ENCODE data around the gene FAM234A. TPM values are rescaled to one million over a fixed set of nuclear protein-coding genes. Genes with fewer than 3 reads are reported as not detected.

FAM234A gene
- total RNA-seq, 1 experiment from 2014 or later, result 94.9 TPM

GRCh38 chr16:228151-228851 lies 6.3 kb upstream of the FAM234A start:
- no peaks in the 10 kb centered on the region for H3K9me3 ChIP-seq (ENCODE audit: control insufficient read depth, low read depth, low read length)
- no peak for DNase-seq
- H2BK12ac ChIP-seq (ENCODE audit: insufficient read length, low read depth, low read length), result no peak overlapping the region
- H3K36me3 Mint-ChIP-seq (ENCODE audit: insufficient read depth in 1 of 3, low read depth in 3 of 3), result peaks cover 29 to 51% (median 45%) of the 10 kb centered on the region in 3 experiments; a peak in 6 of 7 replicates
- peak overlapping the region; percentile 94 to 95 for H3K4me3 Mint-ChIP-seq
- no peaks in the 10 kb centered on the region for H4K20me1 ChIP-seq (ENCODE audit: control insufficient read depth, insufficient read depth, insufficient read length)
- H3K14ac ChIP-seq (ENCODE audit: insufficient read depth, low read length), result peak overlapping the region; percentile 60; the same call in 1 of the 2 replicates
- H2AFZ ChIP-seq (ENCODE audit: low read length), result no peak overlapping the region
- no peak for TF ChIP-seq CTCF (conservative IDR thresholded peaks at IDR 0.05)
- H4K8ac ChIP-seq (replicated peaks; ENCODE audit: insufficient read length, low read depth, low read length), result no peak overlapping the region
- peaks cover 24% of the 10 kb centered on the region for H3K79me2 ChIP-seq (ENCODE audit: insufficient read depth, low read length)
- H3K56ac ChIP-seq (ENCODE audit: insufficient read length, low read depth, low read length), result no peak overlapping the region
- no peak overlapping the region for H4K5ac ChIP-seq (ENCODE audit: insufficient read length, low read depth, low read length)
- H3K23me2 ChIP-seq (ENCODE audit: insufficient read length, low read depth, low read length, poor library complexity, severe bottlenecking), result no peaks in the 10 kb centered on the region
- no peak overlapping the region for H2BK5ac ChIP-seq (ENCODE audit: insufficient read length, low read length)
- peak overlapping the region; percentile 93 for H3K9ac ChIP-seq (ENCODE audit: extremely low read depth, insufficient read length, low read length)
- no peaks in the 10 kb centered on the region; a peak in 1 of 5 replicates for H3K9me3 Mint-ChIP-seq
- no peaks in the 10 kb centered on the region for H3K27me3 ChIP-seq (ENCODE audit: insufficient read depth, low read length)
- H3K23ac ChIP-seq (ENCODE audit: insufficient read length, low read depth, low read length), result no peak overlapping the region
- peak overlapping the region; percentile 97 for H3K4me2 ChIP-seq (ENCODE audit: insufficient read depth, insufficient read length, low read length)
- H3K4me1 Mint-ChIP-seq, result peaks cover 17 to 22% of the 10 kb centered on the region in 2 experiments
- no peak overlapping the region for H3K4ac ChIP-seq (ENCODE audit: low read depth, low read length)
- no peak overlapping the region for H3K18ac ChIP-seq (ENCODE audit: insufficient read length, low read depth, low read length)
- WGBS (ENCODE audit: extremely low coverage, insufficient read length, low lambda C conversion rate), result no CpG with 5 or more reads among the region's 9 CpGs
- peak overlapping the region; percentile 29 to 90 (median 78); a peak in 5 of 7 replicates for H3K27ac Mint-ChIP-seq
- H3K4me1 ChIP-seq (ENCODE audit: insufficient read depth, low read length), result peaks cover 3% of the 10 kb centered on the region; the same call in 1 of the 2 replicates
- no peak overlapping the region for H3K27ac ChIP-seq (ENCODE audit: insufficient read length, low read depth, low read length)
- H2BK120ac ChIP-seq (ENCODE audit: low read depth, low read length, poor library complexity, severe bottlenecking), result no peak overlapping the region
- H2AK5ac ChIP-seq (ENCODE audit: insufficient read length, low read length), result no peak overlapping the region
- no peaks in the 10 kb centered on the region for H3K27me3 Mint-ChIP-seq (ENCODE audit: low read depth)
- no peak overlapping the region for H3T11ph ChIP-seq (ENCODE audit: low read length)
- H2BK20ac ChIP-seq (ENCODE audit: low read depth, low read length, poor library complexity, severe bottlenecking), result no peak overlapping the region
- no peak overlapping the region for H2BK15ac ChIP-seq (ENCODE audit: low read depth, low read length)
- no peaks in the 10 kb centered on the region for H3K79me1 ChIP-seq (ENCODE audit: insufficient read depth, low read depth, low read length, poor library complexity, severe bottlenecking)
- H4K91ac ChIP-seq (ENCODE audit: insufficient read length, low read depth, low read length), result no peak overlapping the region

All from H9 (cell line).